Measurements from ENCODE around the gene PI4K2A.

DNA sequence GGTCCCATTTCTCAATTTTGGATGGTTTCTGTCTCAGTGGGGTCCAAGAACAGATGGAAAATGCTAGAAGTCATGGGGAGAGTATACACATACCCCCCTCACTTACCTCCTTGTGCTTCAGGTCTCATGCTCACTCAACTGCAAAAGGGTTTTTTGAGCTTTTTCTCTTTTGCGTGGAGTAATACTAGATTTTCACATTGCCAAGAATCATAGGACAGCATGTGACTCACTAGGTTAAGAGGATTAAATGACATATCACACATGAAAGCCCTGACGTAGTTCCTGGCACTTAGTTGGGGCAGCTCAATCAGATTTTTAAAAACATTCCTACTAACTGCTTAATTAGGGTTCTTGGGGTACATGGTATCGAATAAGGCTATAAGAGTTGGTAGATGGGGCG lies 4.5 kb downstream of the PI4K2A start:
- TF ChIP-seq EZH2 (IDR thresholded peaks at IDR 0.05; ENCODE audit: insufficient read depth, poor library complexity, severe bottlenecking) (no peak), EZH2phosphoT487 (IDR thresholded peaks at IDR 0.05; ENCODE audit: insufficient read depth, low read depth) (no peak)
